H1 (cell line): ENCODE measurements around the gene COQ8A. TPM values are rescaled to one million over a fixed set of nuclear protein-coding genes. Genes with fewer than 3 reads are reported as not detected.

Experiments used
- CTCF ChIA-PET: fragments of 300-600 bp; sonication (Branson Sonifier 250); formaldehyde crosslinking; loops from one replicate; lab custom pipeline; 2021; ENCODE audit not compliant: partially characterized antibody; lab: Charles Lee
- POLR2A ChIA-PET: fragments of 300-600 bp; sonication (Branson Sonifier 250); formaldehyde crosslinking; loops from one replicate; lab custom pipeline; 2021; ENCODE audit warnings: inconsistent platforms; ENCODE audit not compliant: partially characterized antibody; lab: Charles Lee
- DNase-seq, 2 experiments: peaks; one replicate each; pipeline versions ENCODE4 v3.0.0 to v3.0.0-alpha.2; 2010 to 2022; ENCODE audit warnings: low spot score in 2 of 2, low read depth in 1 of 2, mixed read lengths in 1 of 2
- FAIRE-seq: peaks from 2 replicates; lab custom pipeline; 2011; peaks lifted over from hg19 to GRCh38; lab: Jason Lieb, UNC
- H2AFZ ChIP-seq: 2 replicates; pipeline ENCODE4 v1.8.1; 2012; ENCODE audit warnings: low read length, inconsistent platforms
- H2AK5ac ChIP-seq: 2 replicates; pipeline ENCODE4 v1.6.1; 2013; ENCODE audit warnings: low read depth, low read length
- H2BK120ac ChIP-seq: replicated peaks from 2 replicates; pipeline ENCODE3; 2013; ENCODE audit warnings: low read depth, low read length, inconsistent platforms
- H2BK12ac ChIP-seq: 2 replicates; pipeline ENCODE4 v1.6.1; 2013; ENCODE audit warnings: low read depth, low read length
- H2BK15ac ChIP-seq: 2 replicates; pipeline ENCODE4 v1.6.1; 2013; ENCODE audit warnings: low read length
- H2BK20ac ChIP-seq: 2 replicates; pipeline ENCODE4 v1.6.1; 2013; ENCODE audit warnings: low read length
- H2BK5ac ChIP-seq: 2 replicates; pipeline ENCODE4 v1.6.1; 2013; ENCODE audit warnings: low read depth, low read length
- H3K14ac ChIP-seq: 2 replicates; pipeline ENCODE4 v1.6.1; 2013; ENCODE audit warnings: inconsistent platforms; ENCODE audit not compliant: insufficient read length
- H3K18ac ChIP-seq: 2 replicates; pipeline ENCODE4 v1.6.1; 2013; ENCODE audit warnings: low read length; ENCODE audit errors: extremely low read depth
- H3K23ac ChIP-seq: 2 replicates; pipeline ENCODE4 v1.6.1; 2013; ENCODE audit warnings: inconsistent platforms; ENCODE audit not compliant: insufficient read length
- H3K23me2 ChIP-seq: 2 replicates; pipeline ENCODE4 v1.6.1; 2013; ENCODE audit warnings: low read depth, low read length
- H3K27ac ChIP-seq: 2 replicates; pipeline ENCODE4 v1.6.1; 2011; ENCODE audit warnings: low read depth, low read length, inconsistent platforms
- H3K27me3 ChIP-seq, 4 experiments: replicated peaks in 1 of 4; 1 replicate in 1 of 4; 2 replicates in 3 of 4; pipeline versions ENCODE4 v1.6.1 to v1.8.1; 2011 to 2013; ENCODE audit warnings: low read length in 3 of 4, mild to moderate bottlenecking in 3 of 4, inconsistent platforms in 2 of 4, mixed read lengths in 2 of 4, moderate library complexity in 1 of 4; ENCODE audit not compliant: control insufficient read depth in 3 of 4, insufficient read depth in 3 of 4; ENCODE audit errors: extremely low read depth in 1 of 4
- H3K36me3 ChIP-seq, 4 experiments: 2 replicates each; pipeline versions ENCODE4 v1.6.1 to v1.8.1; 2011 to 2013; ENCODE audit warnings: mild to moderate bottlenecking in 4 of 4, low read length in 3 of 4, moderate library complexity in 2 of 4, control low read depth in 1 of 4, inconsistent platforms in 1 of 4; ENCODE audit not compliant: insufficient read depth in 4 of 4, control insufficient read depth in 2 of 4
- H3K4ac ChIP-seq: replicated peaks from 2 replicates; pipeline ENCODE3; 2013; ENCODE audit warnings: low read length, low read depth, mixed read lengths, inconsistent platforms; ENCODE audit not compliant: insufficient read length
- H3K4me1 ChIP-seq, 4 experiments: replicated peaks in 1 of 4; 1 replicate in 1 of 4; 2 replicates in 3 of 4; pipeline versions ENCODE4 v1.6.1 to v1.8.1; 2011 to 2013; ENCODE audit warnings: low read length in 3 of 4, inconsistent platforms in 2 of 4, mixed read lengths in 1 of 4; ENCODE audit not compliant: insufficient read depth in 4 of 4, control insufficient read depth in 3 of 4
- H3K4me2 ChIP-seq, 2 experiments: 2 replicates each; pipeline versions ENCODE4 v1.6.1 to v1.8.1; 2011 to 2013; ENCODE audit warnings: low read depth in 2 of 2, low read length in 2 of 2, control low read depth in 1 of 2, inconsistent platforms in 1 of 2, mild to moderate bottlenecking in 1 of 2; ENCODE audit not compliant: insufficient read depth in 1 of 2
- H3K4me3 ChIP-seq, 4 experiments: fragments of 200-600, 300-600 bp in 1 of 4; sonication (generic), shearing (Covaris generic), sonication (Bioruptor Twin) in 1 of 4; 2 replicates each; pipeline versions ENCODE4 v1.5.1 to v1.8.1; 2011 to 2016; ENCODE audit warnings: low read length in 4 of 4, low read depth in 3 of 4, control low read depth in 2 of 4, inconsistent platforms in 2 of 4, mild to moderate bottlenecking in 2 of 4, mixed read lengths in 1 of 4, moderate library complexity in 1 of 4; ENCODE audit not compliant: insufficient read depth in 2 of 4; ENCODE audit errors: extremely low read depth in 1 of 4
- H3K56ac ChIP-seq: replicated peaks from 2 replicates; pipeline ENCODE3; 2013; ENCODE audit warnings: low read depth, mild to moderate bottlenecking, mixed read lengths, low read length, inconsistent platforms; ENCODE audit not compliant: insufficient read length
- H3K79me1 ChIP-seq: 2 replicates; pipeline ENCODE4 v1.6.1; 2013; ENCODE audit warnings: low read depth, low read length, control low read depth
- H3K79me2 ChIP-seq, 2 experiments: 2 replicates each; pipeline versions ENCODE4 v1.6.1 to v1.8.1; 2012 to 2013; ENCODE audit warnings: low read length in 2 of 2, mild to moderate bottlenecking in 2 of 2, inconsistent platforms in 1 of 2; ENCODE audit not compliant: insufficient read depth in 2 of 2, control insufficient read depth in 1 of 2
- H3K9ac ChIP-seq, 4 experiments: replicated peaks in 1 of 4; 1 replicate in 1 of 4; 2 replicates in 3 of 4; pipeline versions ENCODE4 v1.6.1 to v1.8.1; 2011 to 2013; ENCODE audit warnings: low read depth in 3 of 4, low read length in 3 of 4, control low read depth in 2 of 4, mild to moderate bottlenecking in 2 of 4, moderate library complexity in 2 of 4, inconsistent platforms in 1 of 4; ENCODE audit errors: extremely low read depth in 1 of 4
- H3K9me3 ChIP-seq, 2 experiments: 2 replicates each; pipeline versions ENCODE4 v1.6.1 to v1.8.1; 2012 to 2013; ENCODE audit warnings: mild to moderate bottlenecking in 2 of 2, moderate library complexity in 2 of 2, control low read depth in 1 of 2, inconsistent platforms in 1 of 2, low read depth in 1 of 2, low read length in 1 of 2, mixed read lengths in 1 of 2; ENCODE audit not compliant: insufficient read depth in 2 of 2
- H4K20me1 ChIP-seq, 2 experiments: replicated peaks in 1 of 2; 2 replicates each; pipeline versions ENCODE3 to v1.8.1; 2011 to 2013; ENCODE audit warnings: inconsistent platforms in 2 of 2, low read length in 2 of 2, mild to moderate bottlenecking in 1 of 2; ENCODE audit not compliant: insufficient read depth in 2 of 2, control insufficient read depth in 1 of 2
- H4K5ac ChIP-seq: 2 replicates; pipeline ENCODE4 v1.6.1; 2013; ENCODE audit warnings: low read length, low read depth, mixed read lengths, inconsistent platforms; ENCODE audit not compliant: insufficient read length
- H4K8ac ChIP-seq: 2 replicates; pipeline ENCODE4 v1.8.0; 2013; ENCODE audit warnings: mild to moderate bottlenecking, moderate library complexity, low read length, inconsistent platforms; ENCODE audit not compliant: insufficient read depth; ENCODE audit errors: extremely low read depth
- H4K91ac ChIP-seq: replicated peaks from 2 replicates; pipeline ENCODE3; 2013; ENCODE audit warnings: low read length, mixed read lengths, inconsistent platforms; ENCODE audit not compliant: insufficient read length
- BCL11A ChIP-seq, 2 experiments: IDR thresholded peaks; one replicate each; pipeline ENCODE4 v1.6.1; 2011; ENCODE audit warnings: low read depth in 2 of 2, low read length in 2 of 2, mild to moderate bottlenecking in 2 of 2
- CEBPB ChIP-seq: IDR thresholded peaks from 2 replicates; pipeline ENCODE4 v1.6.1; 2012; ENCODE audit warnings: low read depth, low read length
- CREB1 ChIP-seq: IDR thresholded peaks from 2 replicates; pipeline ENCODE4 v1.6.1; 2012; ENCODE audit warnings: inconsistent platforms
- GTF2F1 ChIP-seq: IDR thresholded peaks from 2 replicates; pipeline ENCODE4 v1.6.1; 2012; ENCODE audit warnings: low read depth, low read length, improper control_type of control experiment, borderline replicate concordance
- HDAC2 ChIP-seq, 2 experiments: fragments of 300-600 bp in 1 of 2; sonication (generic) in 1 of 2; IDR thresholded peaks; 2 replicates each; pipeline ENCODE4 v1.6.1; 2011 to 2012; ENCODE audit warnings: low read depth in 2 of 2, low read length in 2 of 2, mild to moderate bottlenecking in 2 of 2, moderate library complexity in 2 of 2, borderline replicate concordance in 1 of 2, inconsistent platforms in 1 of 2
- JUND ChIP-seq: IDR thresholded peaks from 2 replicates; pipeline ENCODE4 v1.6.1; 2011; ENCODE audit warnings: mild to moderate bottlenecking, improper control_type of control experiment, low read length
- NRF1 ChIP-seq: IDR thresholded peaks from 2 replicates; pipeline ENCODE4 v1.6.1; 2011; ENCODE audit warnings: mild to moderate bottlenecking, low read depth, low read length, improper control_type of control experiment
- POLR2A ChIP-seq, 2 experiments: IDR thresholded peaks; 1 replicate in 1 of 2; 2 replicates in 1 of 2; pipeline ENCODE4 v1.6.1; 2011; ENCODE audit warnings: low read depth in 2 of 2, low read length in 2 of 2, mild to moderate bottlenecking in 2 of 2; ENCODE audit errors: control extremely low read depth in 1 of 2
- RBBP5 ChIP-seq: IDR thresholded peaks from 2 replicates; pipeline ENCODE4 v1.7.1; 2012; ENCODE audit warnings: low read depth, mild to moderate bottlenecking, inconsistent platforms, low read length, moderate library complexity, borderline replicate concordance
- RNF2 ChIP-seq: fragments of 200-900, 300-1000 bp; sonication (generic); IDR thresholded peaks from 2 replicates; pipeline ENCODE4 v1.7.1; 2016; ENCODE audit warnings: borderline replicate concordance, low read depth, mild to moderate bottlenecking, antibody characterized with exemption, low read length; ENCODE audit not compliant: poor library complexity, severe bottlenecking; ENCODE audit errors: missing control alignments
- SIX5 ChIP-seq: IDR thresholded peaks from 2 replicates; pipeline ENCODE4 v1.6.1; 2011; ENCODE audit warnings: mild to moderate bottlenecking, low read depth, low read length
- SUZ12 ChIP-seq: fragments of 200-600 bp; sonication (generic); IDR thresholded peaks from 2 replicates; pipeline ENCODE4 v1.6.1; 2012; ENCODE audit warnings: mild to moderate bottlenecking, inconsistent platforms, low read length, moderate library complexity, mixed read lengths
- TEAD4 ChIP-seq: IDR thresholded peaks from 2 replicates; pipeline ENCODE4 v1.6.1; 2012; ENCODE audit warnings: low read depth, low read length, inconsistent platforms, mixed read lengths
- whole genome bisulfite sequencing, 2 experiments: shearing (Covaris generic) in 1 of 2; methylation state at CpG; one replicate each; pipeline versions ENCODE4 v1.1.6 to v1.1.7; 2013 to 2015; ENCODE audit warnings: low lambda C conversion rate in 2 of 2, mixed read lengths in 2 of 2, inconsistent platforms in 1 of 2, low coverage in 1 of 2, missing lambda C conversion rate in 1 of 2; ENCODE audit not compliant: insufficient replicate concordance in 2 of 2, insufficient coverage in 1 of 2, insufficient read length in 1 of 2; ENCODE audit errors: extremely low coverage in 1 of 2, missing lambda C conversion rate in 1 of 2; 5-methylcytosine and 5-hydroxymethylcytosine counted together
- polyA plus RNA-seq, 7 experiments: library from polyadenylated mRNA; depleted of rRNA in 3 of 7; stranded (reverse) in 5 of 7; unstranded in 2 of 7; fragments of >200 nt in 5 of 7; fragments of 200-250 nt in 2 of 7; gene quantifications; 1 replicate in 5 of 7; 2 replicates in 1 of 7; 4 replicates in 1 of 7; pipeline versions ENCODE4 v1.2.1 to v1.2.3, GENCODE V29; 2011 to 2013; ENCODE audit warnings: missing spikeins in 2 of 7, mixed read lengths in 2 of 7
- total RNA-seq: library from RNA; stranded (reverse); fragmentation: NEBNext Ultra II Directional; extraction: Animal tissue kit (Norgen Biotek cat#: 25700); gene quantifications from 2 replicates; pipeline ENCODE4 v1.2.1, GENCODE V29; 2021
- TF ChIP-seq, protein P1 (sequence below): IDR thresholded peaks from 2 replicates; pipeline ENCODE4 v1.6.1; 2011; ENCODE audit warnings: low read depth, mild to moderate bottlenecking, low read length; ENCODE audit not compliant: insufficient read depth

Gene COQ8A
- total and polyA plus RNA-seq, 2 of the 8 experiments (the other 6 are each of a cell fraction or from before 2014, with no cell fraction given) = 28.5 to 38.9 TPM

DNA sequence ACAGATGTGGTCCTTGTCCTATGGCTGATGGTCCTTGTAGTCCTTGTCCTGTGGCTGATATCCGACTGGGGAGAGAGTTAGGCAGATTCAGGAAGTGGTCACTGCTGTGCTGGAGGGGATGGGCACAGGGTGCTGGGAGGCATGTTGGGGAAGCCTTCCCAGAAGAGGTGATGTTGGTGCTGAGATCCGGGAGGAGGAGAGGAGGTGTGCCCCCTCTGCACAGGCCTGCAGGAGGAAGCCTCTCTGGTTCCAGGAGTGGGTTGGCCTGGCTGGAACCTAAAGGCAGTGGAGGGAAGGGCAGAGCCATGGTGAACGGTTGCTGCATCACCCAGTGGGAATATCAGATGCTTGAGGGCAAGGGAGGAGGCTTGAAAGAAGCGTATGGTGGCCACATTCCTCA lies 14.7 kb downstream of the COQ8A start:
- Histone ChIP-seq H2BK120ac (no peak overlapping the region), H2BK5ac (peak overlapping the region; percentile 44; the same call in 1 of the 2 replicates), H3K4me2 (no peak overlapping the region), H4K20me1 (peaks cover 0 to 2% of the 10 kb centered on the region in 2 experiments), H4K91ac (peak overlapping the region; percentile 6), H3K27ac (no peak overlapping the region), H3K4me3 (no peak overlapping the region), H4K8ac (no peak overlapping the region), H3K23me2 (no peaks in the 10 kb centered on the region; the same call in 1 of the 2 replicates), H3K27me3 (no peaks in the 10 kb centered on the region), H3K14ac (no peak overlapping the region), H2BK12ac (no peak overlapping the region), H2BK15ac (no peak overlapping the region), H3K9ac (no peak overlapping the region), H3K79me1 (peaks cover 7% of the 10 kb centered on the region; the same call in 1 of the 2 replicates), H2AK5ac (0 out of 2 replicates have a peak overlapping the region, but pooled peaks have one; percentile 70), H3K4me1 (peaks cover 0 to 4% (median 0%) of the 10 kb centered on the region in 4 experiments; a peak in 3 of 7 replicates), H4K5ac (no peak overlapping the region), H3K18ac (no peak overlapping the region; the same call in 1 of the 2 replicates), H3K9me3 (peaks cover 1 to 3% of the 10 kb centered on the region in 2 experiments; a peak in 2 of 4 replicates), H3K4ac (no peak overlapping the region), H2AFZ (no peak overlapping the region), H2BK20ac (no peak overlapping the region), H3K36me3 (no peaks in the 10 kb centered on the region), H3K56ac (no peak overlapping the region), H3K79me2 (peaks cover 5 to 34% of the 10 kb centered on the region in 2 experiments), H3K23ac (no peak overlapping the region)
- WGBS, 2 experiments = 83% methylated on average over 4 of the region's 4 CpGs; no CpG with 5 or more reads in 1 of the 2 experiments
- DNase-seq (no peak), FAIRE-seq (no peak)
- CTCF ChIA-PET = interaction anchor here (0.6 kb wide), 1 partner anchor 219 kb away, joined by 3 read pairs; no protein-coding TSS in a partner anchor
- POLR2A ChIA-PET = no interaction called here
- TF ChIP-seq BCL11A (IDR thresholded peaks at IDR 0.05; ENCODE audit: low read depth in 2 of 2, low read length in 2 of 2) (no peak), SIX5 (no peak), JUND (no peak), CEBPB (no peak), RBBP5 (no peak), CREB1 (no peak), NRF1 (no peak), HDAC2 (IDR thresholded peaks at IDR 0.05; ENCODE audit: borderline replicate concordance in 1 of 2, low read depth in 2 of 2, low read length in 2 of 2) (no peak), TEAD4 (no peak), RNF2 (no peak), SUZ12 (no peak), POLR2A (IDR thresholded peaks at IDR 0.05; ENCODE audit: control extremely low read depth in 1 of 2, low read depth in 2 of 2, low read length in 2 of 2) (no peak), GTF2F1 (no peak)
- TF ChIP-seq, protein P1, sequence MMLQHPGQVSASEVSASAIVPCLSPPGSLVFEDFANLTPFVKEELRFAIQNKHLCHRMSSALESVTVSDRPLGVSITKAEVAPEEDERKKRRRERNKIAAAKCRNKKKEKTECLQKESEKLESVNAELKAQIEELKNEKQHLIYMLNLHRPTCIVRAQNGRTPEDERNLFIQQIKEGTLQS = no peak
